22Rv1 (cell line): ENCODE results near the gene VAMP5.

Experiments
- CTCF ChIP-seq: fragments of 450-650 bp; IDR thresholded peaks from 2 replicates; pipeline ENCODE4 v1.5.1; 2017; ENCODE audit warnings: mild to moderate bottlenecking
- ZFX ChIP-seq: fragments of 450-650 bp; IDR thresholded peaks from 2 replicates; pipeline ENCODE4 v1.6.1; 2017; ENCODE audit warnings: antibody characterized with exemption, borderline replicate concordance

DNA sequence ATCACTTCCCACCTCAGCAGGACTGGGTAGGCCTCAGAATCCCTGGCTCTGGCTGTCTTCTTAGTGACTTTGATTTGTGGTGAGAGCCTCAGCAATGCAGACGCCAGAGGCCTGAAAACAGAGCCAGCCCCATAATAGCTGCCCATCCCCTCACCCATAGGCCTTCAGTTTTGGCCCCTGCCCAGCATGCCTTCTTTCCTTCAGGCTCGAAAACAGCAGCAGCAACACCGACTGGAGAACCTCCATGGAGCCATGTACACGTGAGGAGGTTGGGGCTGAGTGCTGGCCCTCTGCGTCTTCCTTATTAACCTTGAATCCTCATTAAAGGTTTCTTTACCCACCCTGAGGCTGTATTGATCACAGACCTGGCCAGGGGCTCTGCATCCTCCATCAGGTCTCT lies 13.0 kb downstream of the VAMP5 start:
- TF ChIP-seq CTCF (no peak), ZFX (no peak)
